PC-9 (cell line): ENCODE measurements around the gene SLCO2A1.

Experiments
- CTCF ChIP-seq: fragments of 200-600 bp; sonication (generic); conservative IDR thresholded peaks from 2 replicates; pipeline ENCODE4 v1.6.1; 2017; ENCODE audit warnings: mixed run types, antibody characterized with exemption, mild to moderate bottlenecking, moderate library complexity
- EZH2 ChIP-seq: fragments of 200-600 bp; sonication (generic); IDR thresholded peaks from 2 replicates; pipeline ENCODE4 v1.8.0; 2017; ENCODE audit warnings: antibody characterized with exemption, low read depth

DNA sequence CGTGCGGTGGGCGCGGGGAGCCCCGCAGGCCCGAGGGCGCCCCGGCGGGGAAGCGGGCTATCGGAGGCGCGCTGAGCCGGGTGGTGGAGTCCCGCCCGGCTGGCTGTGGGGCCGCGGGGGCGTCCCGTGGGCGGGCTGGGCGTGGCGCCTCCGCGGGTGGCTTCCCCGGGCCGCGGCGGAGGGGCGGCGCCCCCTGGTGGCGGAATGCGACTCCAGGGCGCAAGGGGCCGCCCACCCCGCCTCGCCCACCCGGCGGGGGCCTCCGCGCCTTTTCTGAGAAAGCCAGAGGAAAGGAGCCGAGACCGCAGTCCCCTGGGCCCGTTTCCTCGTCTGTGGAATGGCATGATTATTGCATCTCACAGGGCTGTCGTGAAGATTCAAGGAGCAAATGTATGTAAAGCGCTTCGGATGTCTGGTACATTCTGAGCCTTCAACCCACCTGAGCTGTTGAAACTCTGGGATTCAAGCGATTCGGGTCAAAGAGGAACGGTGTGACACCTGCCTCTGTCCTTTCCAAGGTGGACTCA, 102.1 kb downstream of the SLCO2A1 start:
- TF ChIP-seq CTCF (no peak), EZH2 (no peak)
